Measurements from ENCODE around the gene RPEL1. TPM values are rescaled to one million over a fixed set of nuclear protein-coding genes. Genes with fewer than 3 reads are reported as not detected.
A peak's percentile ranks its signal among the peaks of the same experiment; 100 is the strongest.
"Not testable (repeated sequence)": the region's sequence is repeated elsewhere in the genome, so short reads cannot be mapped to it uniquely, and the experiment has no call there.

RPEL1 gene
- total RNA-seq, 1 experiment from 2014 or later: not detected

DNA sequence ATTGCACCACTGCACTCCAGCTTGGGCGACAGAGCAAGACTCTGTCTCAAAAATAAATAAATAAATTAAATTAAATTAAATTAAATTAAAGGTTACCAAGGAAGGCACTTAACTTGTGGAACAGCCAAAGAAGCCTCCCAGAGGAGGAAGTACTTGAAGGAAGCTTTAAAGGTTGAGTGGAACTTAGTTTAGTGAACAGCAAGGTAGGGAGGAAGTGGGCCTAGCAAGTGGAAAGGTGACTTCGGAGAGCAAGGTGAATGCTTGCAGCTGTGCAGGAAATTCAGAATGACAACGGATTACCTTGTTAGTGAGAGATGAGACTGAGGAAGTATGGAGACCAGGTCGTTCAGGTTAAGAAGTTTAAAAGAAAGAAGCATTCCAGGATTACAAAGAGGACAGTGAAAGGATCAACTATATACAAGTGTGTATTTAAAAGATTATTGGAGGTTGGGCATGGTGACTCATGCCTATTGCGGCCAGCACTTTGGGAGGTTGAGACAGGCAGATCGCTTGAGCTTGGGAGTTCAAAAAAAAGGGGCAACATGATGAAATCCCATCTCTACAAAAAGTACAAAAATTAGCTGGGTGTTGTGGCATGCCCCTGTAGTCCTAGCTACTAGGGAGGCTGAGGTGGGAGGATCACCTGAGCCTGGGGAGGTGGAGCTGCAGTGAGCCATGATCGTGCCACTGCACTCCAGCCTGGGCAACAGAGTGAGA lies 12.8 kb upstream of the RPEL1 start:
- peak; percentile 23 for DNase-seq (ENCODE audit: low spot score)

DNA sequence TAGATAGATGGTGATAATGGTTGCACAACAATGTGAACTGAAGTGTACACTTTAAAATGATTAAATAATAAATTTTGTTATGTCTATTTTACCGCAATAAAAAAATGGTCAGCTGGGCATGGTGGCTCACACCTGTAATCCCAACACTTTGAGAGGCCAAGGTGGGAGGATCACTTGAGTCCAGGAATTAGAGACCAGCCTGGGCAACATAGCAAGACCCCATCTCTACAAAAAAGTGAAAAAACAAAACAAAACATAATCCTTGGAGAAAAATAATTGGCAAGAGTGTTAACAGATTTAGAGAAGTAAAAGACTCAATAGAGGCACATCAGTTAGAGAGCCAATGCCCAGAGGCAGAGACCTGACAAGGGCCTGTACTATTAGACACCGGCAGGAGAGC lies 9.9 kb upstream of the RPEL1 start:
- DNase-seq (ENCODE audit: low spot score): no peak

DNA sequence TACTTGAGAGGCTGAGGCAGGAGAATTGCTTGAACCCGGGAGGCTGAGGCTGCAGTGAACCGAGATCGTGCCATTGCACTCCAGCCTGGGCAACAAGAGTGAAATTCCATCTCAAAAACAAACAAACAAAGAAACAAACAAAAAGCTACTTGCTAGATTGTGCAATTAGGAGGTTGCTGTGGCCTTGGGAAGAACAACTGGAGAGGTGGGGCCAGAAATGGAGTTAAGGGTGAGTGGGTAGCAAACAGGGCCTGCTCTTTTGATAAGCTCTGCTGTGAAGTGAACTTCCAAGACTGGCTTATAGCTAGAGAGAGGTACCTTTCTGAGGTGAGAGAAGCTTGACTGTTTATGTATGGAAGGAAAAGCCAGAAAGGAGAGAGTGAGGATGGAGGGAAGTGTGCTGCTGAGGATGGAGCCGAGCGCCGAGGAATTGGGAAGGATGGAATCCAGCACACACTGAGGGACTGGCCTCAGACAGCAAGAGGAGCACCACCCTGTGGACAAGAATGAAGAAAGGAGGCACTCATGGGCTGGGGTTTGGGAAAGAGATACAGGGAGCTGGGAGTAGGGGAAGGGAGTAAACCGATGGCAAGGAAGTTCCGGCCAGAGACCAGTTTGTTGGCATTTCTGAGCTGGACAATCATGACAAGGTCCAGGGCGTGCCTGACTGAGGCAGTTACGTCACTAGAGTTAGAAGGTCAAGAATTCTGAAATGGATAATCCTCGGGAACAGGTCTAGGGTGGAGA lies 7.0 kb upstream of the RPEL1 start:
- peak; percentile 39 for DNase-seq (ENCODE audit: low spot score)

DNA sequence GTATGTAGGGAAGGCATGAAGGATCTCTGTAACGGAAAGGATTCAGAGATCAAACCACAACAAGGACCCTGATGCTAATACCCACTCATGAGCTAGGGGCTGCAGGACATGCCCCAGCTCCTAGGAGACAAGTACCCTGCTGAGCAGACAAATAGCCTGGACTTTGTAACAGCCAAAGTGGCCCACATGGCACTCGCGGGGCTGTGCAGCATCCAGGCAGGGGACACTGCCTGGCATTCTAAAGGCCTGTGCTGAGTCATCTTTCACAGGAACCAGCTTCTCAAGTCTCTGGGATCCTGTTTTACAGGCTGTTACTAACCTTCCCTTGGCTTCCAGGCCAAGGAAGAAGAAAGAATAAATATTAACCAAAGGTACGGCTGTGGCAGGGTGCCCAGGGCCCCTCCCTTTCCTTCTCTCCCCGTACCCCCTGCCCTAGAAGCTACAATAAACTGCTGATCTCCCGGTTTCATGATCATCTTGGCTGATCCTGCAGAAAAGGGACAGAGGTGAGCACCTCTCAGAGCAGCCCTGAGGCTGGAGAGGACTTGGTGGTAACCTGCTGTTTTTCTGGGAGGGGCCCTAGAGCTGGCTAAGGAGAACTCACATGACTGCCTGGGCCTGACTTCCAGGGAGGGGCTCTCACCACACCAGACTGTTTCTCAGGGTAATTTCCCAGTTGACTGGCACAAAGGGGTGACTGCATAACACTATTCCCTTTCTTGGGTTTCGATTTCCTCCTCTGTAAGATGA lies 4.2 kb upstream of the RPEL1 start:
- DNase-seq (ENCODE audit: low spot score): peak; percentile 78

DNA sequence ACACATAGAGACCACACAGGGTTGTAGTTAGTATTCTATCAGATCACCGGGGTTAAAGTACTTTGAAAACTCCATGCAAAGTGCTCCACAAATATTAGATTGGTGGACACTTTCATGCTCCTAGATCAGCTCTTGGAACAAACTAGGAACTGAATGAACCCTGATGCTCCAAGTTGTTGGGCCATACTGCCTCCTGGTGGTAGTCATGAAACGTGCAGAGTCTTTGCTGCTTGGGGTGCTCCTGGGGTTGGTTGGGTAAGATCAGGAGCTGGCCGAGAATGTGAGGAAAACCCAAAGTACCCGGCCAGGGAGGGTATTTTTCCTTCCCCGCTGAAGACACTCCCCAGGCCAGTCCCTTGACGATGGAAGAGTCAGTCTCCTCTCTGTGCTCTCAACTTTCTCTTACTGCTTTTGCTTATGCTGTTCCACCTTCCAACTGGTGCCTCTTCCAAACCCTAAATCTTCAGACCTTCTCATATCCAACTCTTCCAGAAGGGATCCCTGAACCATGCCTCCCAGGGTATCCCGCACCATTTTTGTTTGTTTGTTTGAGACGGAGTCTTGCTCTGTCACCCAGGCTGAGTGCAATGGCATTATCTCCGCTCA lies 918 bp upstream of the RPEL1 start:
- DNase-seq (ENCODE audit: low spot score): peak; percentile 74

DNA sequence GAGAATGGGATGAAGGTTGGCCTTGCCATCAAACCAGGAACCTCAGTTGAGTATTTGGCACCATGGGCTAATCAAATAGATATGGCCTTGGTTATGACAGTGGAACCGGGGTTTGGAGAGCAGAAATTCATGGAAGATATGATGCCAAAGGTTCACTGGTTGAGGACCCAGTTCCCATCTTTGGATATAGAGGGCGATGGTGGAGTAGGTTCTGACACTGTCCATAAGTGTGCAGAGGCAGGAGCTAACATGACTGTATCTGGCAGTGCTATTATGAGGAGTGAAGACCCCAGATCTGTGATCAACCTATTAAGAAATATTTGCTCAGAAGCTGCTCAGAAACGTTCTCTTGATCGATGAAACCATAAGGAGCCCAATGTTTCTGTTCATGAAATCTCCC lies 637 bp downstream of the RPEL1 start:
- DNase-seq (ENCODE audit: low spot score): no peak

DNA sequence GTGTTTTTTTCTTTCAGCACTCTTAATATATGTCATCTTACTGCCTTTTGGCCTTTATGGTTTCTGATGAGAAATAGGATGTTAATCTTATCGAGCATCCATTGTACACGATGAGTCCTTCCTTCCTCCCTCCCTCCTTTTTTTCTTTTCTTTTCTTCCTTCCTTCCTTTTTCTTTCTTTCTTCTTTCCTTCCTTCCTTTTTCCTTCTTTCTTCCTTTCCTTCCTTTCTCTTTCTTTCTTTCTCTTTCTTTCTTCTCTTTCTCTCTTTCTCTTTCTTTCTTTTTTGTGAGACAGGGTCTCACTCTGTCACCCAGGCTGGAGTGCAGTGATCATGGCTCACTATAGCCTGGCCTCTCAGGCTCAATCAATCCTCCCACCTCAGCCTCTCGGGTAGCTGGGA lies 8.4 kb downstream of the RPEL1 start:
- DNase-seq (ENCODE audit: low spot score): no peak

DNA sequence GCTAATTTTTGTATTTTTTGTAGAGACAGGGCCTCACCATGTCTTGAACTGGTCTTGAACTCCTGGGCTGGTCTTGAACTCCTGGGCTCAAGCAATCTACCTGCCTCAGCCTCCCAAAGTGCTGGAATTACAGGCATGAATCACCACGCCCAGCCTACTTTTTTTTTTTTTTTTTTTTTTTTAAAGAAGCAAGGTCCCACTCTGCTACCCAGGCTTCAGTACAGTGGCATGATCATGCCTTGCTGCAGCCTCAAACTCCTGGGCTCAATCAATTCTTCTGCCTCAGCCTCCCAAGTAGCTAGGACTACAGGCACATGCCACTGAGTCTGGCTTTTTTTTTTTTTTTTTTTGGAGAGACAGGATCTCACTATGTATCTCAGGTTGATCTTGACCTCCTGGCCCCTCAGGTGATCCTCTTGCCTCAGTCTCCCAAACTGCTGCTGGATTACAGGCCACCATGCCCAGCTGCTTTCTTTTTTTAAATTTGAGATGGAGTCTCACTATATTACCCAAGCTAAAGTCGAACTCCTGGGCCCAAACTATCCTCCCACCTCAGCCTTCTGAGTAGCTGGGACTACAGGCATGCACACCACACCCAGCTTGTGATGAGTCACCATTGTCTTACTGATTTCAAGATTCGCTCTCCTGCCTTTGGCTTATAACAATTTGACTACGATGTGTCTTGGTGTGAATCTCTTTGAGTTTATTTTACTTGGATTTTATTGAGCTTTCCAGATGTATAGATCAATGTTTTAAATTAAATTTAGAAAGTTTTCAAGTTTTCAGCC lies 9.0 kb downstream of the RPEL1 start:
- DNase-seq (ENCODE audit: low spot score): no peak

DNA sequence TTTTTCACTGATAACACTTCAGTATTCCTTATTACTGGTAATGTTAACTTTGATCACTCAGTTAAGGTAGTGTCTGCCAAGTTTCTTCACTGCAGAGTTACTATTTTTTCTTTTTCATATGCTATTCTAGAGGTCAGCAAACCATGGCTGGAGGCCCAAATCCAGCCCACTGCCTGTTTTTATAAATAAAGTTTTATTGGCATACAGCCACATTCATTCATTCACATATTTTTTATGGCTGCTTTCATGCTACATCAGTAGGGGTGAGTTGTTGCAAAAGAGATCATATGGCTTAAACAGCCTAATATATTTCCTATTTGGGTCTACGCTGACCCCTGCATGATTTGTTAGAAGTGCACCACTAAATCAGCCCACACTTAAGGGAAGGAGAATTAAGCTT lies 10.9 kb downstream of the RPEL1 start:
- no peak for DNase-seq (ENCODE audit: low spot score)

DNA sequence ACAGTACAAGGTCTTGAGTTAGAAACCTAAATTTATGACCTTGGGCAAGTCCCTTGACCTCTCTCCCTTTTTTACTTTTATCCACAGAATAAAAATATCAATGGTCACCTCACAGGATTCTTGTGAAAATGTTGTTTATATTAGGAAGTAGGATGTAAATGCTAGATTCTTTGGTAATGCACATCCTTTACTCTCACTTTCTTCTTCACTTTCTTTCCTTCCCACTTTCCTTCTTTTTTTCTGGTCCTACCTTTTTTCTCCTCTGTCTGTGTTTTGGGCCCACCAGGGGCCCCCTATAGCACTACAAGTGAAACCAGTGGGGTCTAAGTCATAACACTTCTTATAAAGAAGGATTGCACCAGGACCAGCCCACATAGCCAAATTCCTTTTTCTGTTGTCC lies 12.1 kb downstream of the RPEL1 start:
- no peak for DNase-seq (ENCODE audit: low spot score)

DNA sequence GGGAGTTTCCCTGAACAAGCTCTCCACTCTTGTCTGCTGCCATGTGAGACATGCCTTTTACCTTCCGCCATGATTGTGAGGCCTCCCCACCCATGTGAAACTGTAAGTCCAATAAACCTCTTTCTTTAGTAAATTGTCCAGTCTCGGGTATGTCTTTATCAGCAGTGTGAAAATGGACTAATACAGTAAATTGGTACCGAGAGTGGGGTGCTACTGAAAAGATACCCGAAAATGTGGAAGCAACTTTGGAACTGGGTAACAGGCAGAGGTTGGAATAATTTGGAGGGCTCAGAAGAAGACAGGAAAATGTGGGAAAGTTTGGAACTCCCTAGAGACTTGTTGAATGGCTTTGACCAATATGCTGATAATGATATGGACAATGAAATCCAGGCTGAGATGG lies 13.2 kb downstream of the RPEL1 start:
- not testable (repeated sequence) for DNase-seq (ENCODE audit: low spot score)

DNA sequence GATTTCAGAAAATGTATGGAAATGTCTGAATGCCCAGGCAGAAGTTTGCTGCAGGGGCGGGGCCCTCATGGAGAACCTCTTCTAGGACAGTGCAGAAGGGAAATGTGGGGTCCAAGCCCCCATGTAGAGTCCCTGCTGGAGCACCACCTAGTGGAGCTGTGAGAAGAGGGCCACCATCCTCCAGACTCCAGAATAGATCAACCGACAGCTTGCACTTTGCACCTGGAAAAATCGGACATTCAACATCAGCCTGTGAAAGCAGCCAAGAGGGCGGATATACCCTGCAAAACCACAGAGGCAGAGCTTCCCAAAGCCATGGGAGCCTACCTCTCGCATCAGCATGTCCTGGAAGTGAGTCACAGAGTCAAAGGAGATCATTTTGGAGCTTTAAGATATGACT lies 14.3 kb downstream of the RPEL1 start:
- no peak for DNase-seq (ENCODE audit: low spot score)

DNA sequence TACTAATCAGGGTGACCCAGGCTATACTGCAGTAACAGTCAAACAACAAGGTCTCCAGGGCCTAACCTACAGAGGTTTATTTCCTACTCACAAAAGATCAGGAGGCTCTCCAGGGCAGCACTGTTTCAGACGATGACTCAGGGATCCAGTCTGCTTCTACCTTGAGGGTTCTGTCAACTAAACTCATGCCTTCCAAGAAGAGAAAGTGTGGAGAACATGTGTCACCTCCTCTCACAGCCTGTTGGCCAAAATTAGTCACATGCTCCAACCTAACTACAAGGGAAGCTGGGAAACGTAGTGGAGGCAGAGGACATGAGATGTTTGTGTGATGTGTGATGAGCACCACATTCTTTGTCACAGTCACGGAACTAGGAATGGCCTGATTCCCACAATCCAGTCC lies 16.5 kb downstream of the RPEL1 start:
- DNase-seq (ENCODE audit: low spot score): no peak

DNA sequence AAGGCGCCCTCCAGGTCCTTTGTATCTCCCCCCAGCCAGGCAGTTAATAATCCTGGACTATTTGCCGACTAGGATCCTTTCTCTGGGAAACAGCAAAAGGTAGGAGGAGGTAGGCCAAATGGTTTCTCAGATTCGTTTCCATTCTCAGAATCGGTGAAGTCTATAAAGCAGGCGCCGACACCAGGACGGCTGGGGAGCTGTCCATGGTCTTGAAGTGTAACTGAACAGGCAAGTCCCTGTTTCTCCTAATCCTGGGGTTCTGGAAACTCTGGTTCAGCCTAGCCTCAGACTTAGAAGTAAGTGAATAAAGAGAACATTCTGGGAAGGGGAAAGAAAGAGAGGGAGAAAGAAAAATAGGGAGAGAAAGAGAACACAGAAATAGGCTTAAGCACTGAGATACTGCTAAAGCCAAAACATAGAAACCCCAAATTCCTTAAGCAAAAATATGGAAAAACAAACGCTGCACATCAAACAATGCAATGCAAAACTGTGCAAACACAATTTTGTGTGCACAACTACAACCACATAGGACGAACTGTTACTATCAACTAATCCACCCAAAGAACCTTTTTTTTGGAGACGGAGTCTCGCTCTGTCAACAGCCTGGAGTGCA lies 20.1 kb downstream of the RPEL1 start:
- DNase-seq (ENCODE audit: low spot score): peak; percentile 28

DNA sequence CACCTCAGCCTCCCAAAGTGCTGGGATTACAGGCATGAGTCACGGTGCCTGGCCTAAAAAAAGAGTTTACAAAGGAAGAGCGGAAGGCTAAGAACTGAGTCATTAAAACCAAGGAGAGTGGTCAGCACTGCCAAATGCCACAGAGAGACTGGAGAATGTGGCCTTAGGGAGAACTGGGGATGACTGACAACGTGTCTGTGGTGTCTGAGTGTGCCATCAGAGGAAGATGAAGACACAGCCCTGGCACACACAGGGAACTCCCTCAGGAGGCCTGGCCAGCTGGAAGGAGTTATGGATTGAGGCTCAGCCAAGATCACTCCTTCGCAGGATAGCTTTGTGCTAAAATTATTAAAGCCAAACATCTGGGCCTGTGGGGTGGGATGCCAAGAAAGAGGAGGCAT lies 27.4 kb downstream of the RPEL1 start:
- DNase-seq (ENCODE audit: low spot score): peak; percentile 99

DNA sequence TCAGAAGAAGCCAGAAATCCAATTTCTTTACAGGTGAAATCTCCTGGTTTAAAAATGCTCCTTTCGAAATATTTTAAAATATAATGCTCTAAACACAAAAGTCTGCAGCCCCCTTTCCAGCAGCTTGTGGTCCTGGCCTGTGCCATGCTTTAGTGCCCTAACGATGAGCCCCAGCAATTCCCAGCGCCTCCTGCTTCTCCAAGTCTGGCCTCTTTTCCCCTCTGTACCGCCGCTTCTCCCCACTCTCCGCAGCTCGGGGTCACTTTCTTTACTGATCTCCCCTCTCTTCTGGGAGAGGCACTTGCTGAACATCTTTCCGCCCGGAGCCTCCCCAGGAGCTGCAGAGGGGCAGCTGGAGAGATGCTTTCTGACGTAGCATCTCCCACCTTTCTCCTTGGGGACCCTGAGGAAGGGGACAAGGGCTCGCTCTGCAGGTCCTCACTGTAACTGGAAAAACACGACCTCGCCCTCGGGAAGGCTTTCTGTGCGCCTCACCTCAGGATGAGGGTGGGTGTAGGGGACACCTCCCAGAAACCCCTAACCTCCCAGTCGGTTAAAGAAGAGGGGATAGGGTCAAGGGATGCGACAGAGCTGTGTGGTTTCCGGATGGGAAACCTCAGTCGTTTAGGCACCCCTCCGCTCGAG lies 30.7 kb downstream of the RPEL1 start:
- no peak for DNase-seq (ENCODE audit: low spot score)

DNA sequence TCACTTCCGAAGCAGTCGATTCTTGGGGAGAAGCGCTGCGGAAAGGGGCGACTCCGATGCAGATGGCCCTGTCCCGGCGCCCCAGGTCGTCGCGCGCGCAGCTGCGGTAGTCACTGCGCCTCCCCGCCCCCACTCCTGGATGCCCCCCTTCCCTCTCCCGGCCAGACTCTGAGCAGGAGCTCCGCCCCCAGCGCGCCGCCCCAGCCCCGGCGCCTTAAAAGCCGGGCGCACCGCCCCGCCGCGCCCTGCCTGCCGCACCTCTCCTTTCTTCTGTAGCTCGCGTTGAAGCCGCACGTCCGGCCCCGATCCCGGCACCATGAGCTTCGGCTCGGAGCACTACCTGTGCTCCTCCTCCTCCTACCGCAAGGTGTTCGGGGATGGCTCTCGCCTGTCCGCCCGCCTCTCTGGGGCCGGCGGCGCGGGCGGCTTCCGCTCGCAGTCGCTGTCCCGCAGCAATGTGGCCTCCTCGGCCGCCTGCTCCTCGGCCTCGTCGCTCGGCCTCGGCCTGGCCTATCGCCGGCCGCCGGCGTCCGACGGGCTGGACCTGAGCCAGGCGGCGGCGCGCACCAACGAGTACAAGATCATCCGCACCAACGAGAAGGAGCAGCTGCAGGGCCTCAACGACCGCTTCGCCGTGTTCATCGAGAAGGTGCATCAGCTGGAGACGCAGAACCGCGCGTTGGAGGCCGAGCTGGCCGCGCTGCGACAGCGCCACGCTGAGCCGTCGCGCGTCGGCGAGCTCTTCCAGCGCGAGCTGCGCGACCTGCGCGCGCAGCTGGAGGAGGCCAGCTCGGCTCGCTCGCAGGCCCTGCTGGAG lies 31.4 kb downstream of the RPEL1 start, which contains the start of gene INA:
Gene INA, plus strand, starts transcription at position 243 of the 817 bp plus-strand sequence. Its CDS starts 74 bp downstream, at position 317.
- DNase-seq (ENCODE audit: low spot score): no peak

DNA sequence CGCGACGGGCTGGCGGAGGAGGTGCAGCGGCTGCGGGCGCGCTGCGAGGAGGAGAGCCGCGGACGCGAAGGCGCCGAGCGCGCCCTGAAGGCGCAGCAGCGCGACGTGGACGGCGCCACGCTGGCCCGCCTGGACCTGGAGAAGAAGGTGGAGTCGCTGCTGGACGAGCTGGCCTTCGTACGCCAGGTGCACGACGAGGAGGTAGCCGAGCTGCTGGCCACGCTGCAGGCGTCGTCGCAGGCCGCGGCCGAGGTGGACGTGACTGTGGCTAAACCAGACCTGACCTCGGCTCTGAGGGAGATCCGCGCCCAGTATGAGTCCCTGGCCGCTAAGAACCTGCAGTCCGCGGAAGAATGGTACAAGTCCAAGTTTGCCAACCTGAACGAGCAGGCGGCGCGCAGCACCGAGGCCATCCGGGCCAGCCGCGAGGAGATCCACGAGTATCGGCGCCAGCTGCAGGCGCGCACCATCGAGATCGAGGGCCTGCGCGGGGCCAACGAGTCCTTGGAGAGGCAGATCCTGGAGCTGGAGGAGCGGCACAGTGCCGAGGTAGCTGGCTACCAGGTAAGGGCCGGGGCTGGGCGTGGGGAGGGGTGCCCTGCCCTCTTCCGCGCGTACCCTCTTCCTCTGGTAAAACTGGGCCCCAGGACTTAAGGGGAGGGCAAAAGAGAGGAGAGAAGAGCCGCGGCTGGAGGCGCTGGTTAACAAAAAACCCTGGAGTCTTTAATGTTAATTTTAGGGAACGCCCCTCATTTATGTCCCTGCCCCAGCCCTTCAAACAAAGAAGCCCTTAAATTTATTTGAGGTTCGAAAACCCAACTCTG lies 32.2 kb downstream of the RPEL1 start:
- DNase-seq (ENCODE audit: low spot score): no peak

DNA sequence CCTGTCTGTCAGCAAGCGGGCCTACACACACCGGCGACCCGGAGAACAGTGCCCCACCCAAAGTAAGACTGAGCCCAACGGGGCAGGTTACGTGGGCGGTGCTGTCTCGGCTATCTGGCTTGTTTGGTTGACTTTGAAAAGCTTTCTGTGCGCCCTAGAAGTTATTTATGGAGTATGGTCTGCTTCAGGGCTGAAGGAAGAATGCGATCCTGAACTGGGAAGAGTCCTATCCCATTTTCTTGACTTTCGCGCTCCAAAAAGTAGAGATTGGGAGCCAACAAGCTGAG lies 32.8 kb downstream of the RPEL1 start:
- DNase-seq (ENCODE audit: low spot score): no peak

All from H4 (cell line).